Thyroid gland (tissue), 4 donors: ENCODE results near the gene CHRNG. TPM values are rescaled to one million over a fixed set of nuclear protein-coding genes. Genes with fewer than 3 reads are reported as not detected.

Experiments
- DNase-seq, 2 donors: peaks; one replicate each; pipeline ENCODE4 v3.0.0-alpha.2; 2019
- H3K27ac ChIP-seq, 3 donors: fragments of 200-600 bp; sonication (generic); 1 replicate in 2 of 3; 2 replicates in 1 of 3; pipeline ENCODE4 v1.5.1; 2016 to 2019; ENCODE audit warnings: mild to moderate bottlenecking in 1 of 3, moderate library complexity in 1 of 3
- H3K27me3 ChIP-seq: fragments of 200-600 bp; sonication (generic); one replicate; pipeline ENCODE4 v1.5.1; 2019
- H3K36me3 ChIP-seq, 2 donors: fragments of 200-600 bp; sonication (generic); one replicate each; pipeline ENCODE4 v1.5.1; 2016 to 2019
- H3K4me1 ChIP-seq, 2 donors: fragments of 200-600 bp; sonication (generic); one replicate each; pipeline ENCODE4 v1.5.1; 2017 to 2019
- H3K4me3 ChIP-seq, 3 donors: fragments of 200-600 bp; sonication (generic); replicated peaks in 1 of 3; 1 replicate in 2 of 3; 2 replicates in 1 of 3; pipeline ENCODE4 v1.5.1; 2016; ENCODE audit warnings: mild to moderate bottlenecking in 1 of 3
- H3K9me3 ChIP-seq: fragments of 200-600 bp; sonication (generic); one replicate; pipeline ENCODE4 v1.5.1; 2017
- POLR2A ChIP-seq, 2 donors: fragments of 450-650 bp; IDR thresholded peaks; one replicate each; pipeline ENCODE4 v1.6.1; 2017; ENCODE audit warnings: antibody characterized with exemption in 2 of 2, mild to moderate bottlenecking in 2 of 2, moderate library complexity in 1 of 2
- WGBS, 2 donors: methylation state at CpG; one replicate each; pipeline ENCODE4 v1.1.5; 2017; 5-methylcytosine and 5-hydroxymethylcytosine counted together
- intact Hi-C: fragments of 100-400 bp; cut with DNase I; formaldehyde crosslinking; loops from one replicate; pipeline ENCODE4 v1.15.1; 2023
- total RNA-seq, 4 donors: library from RNA; depleted of rRNA; stranded (reverse); fragments of >200 nt; gene quantifications; one replicate each; pipeline ENCODE4 v1.2.3, GENCODE V29; 2016
- TF ChIP-seq, protein P1 (sequence below), 6 experiments: fragments of 200-600 bp in 3 of 6; fragments of 450-650 bp in 3 of 6; sonication (generic) in 3 of 6; IDR thresholded peaks; one replicate each; pipeline ENCODE4 v1.5.1; 2016 to 2019; ENCODE audit warnings: antibody characterized with exemption in 6 of 6, mild to moderate bottlenecking in 2 of 6, inconsistent platforms in 1 of 6, moderate library complexity in 1 of 6

CHRNG gene
- total RNA-seq, 4 donors from 2014 or later, result not detected

DNA sequence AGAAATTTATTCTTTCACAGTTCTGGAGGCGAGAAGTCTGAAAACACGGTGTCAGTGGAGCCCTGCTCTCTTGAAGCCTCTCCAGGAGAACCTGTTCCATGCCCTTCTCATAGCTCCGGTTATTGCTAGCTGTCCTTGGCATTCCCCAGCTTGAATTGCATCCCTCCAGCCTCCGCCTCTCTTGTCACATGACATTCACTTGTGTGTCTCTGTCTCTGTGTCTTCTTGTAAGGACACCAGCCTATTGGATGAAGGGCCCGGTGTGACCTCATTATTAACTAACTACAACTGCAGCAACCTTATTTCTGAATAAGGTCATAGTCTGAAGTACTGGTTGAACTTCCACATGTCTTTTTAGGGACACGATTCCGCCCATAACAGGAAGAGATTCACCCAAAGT, 23.9 kb upstream of the CHRNG start:
- TF ChIP-seq POLR2A (IDR thresholded peaks at IDR 0.05), result no peak
- TF ChIP-seq, protein P1, sequence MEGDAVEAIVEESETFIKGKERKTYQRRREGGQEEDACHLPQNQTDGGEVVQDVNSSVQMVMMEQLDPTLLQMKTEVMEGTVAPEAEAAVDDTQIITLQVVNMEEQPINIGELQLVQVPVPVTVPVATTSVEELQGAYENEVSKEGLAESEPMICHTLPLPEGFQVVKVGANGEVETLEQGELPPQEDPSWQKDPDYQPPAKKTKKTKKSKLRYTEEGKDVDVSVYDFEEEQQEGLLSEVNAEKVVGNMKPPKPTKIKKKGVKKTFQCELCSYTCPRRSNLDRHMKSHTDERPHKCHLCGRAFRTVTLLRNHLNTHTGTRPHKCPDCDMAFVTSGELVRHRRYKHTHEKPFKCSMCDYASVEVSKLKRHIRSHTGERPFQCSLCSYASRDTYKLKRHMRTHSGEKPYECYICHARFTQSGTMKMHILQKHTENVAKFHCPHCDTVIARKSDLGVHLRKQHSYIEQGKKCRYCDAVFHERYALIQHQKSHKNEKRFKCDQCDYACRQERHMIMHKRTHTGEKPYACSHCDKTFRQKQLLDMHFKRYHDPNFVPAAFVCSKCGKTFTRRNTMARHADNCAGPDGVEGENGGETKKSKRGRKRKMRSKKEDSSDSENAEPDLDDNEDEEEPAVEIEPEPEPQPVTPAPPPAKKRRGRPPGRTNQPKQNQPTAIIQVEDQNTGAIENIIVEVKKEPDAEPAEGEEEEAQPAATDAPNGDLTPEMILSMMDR (IDR thresholded peaks at IDR 0.05), result no peak
- intact Hi-C loops, result no loop called here
- H3K9me3 ChIP-seq, result no peaks in the 10 kb centered on the region
- H3K4me1 ChIP-seq, result no peaks in the 10 kb centered on the region
- no peak overlapping the region for H3K27ac ChIP-seq
- 78% methylated on average over 7 of the region's 7 CpGs for WGBS, 2 donors
- no peaks in the 10 kb centered on the region for H3K27me3 ChIP-seq
- no peak for DNase-seq
- H3K36me3 ChIP-seq, result no peaks in the 10 kb centered on the region
- H3K4me3 ChIP-seq, result no peak overlapping the region

DNA sequence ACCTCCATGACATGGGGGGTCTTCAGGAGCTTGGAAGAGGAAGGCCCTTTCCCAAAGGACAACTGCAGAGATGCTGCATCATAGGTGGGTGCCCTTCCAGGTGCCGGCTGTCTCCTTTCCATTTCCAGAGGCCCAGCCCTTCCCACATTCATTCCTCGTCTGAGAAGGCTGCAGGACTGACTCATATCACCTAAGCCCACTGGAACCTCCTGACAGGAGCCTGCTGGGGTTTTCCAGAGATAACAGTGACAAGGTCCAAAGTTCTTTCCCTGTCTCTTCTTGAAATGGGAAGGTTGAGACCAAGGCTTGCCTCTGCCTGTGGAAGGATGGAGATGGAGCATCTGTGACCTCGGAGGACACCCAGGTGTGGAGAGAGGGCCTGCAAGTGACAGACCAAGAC, 22.9 kb upstream of the CHRNG start:
- 97 to 98% methylated on average over 3 of the region's 3 CpGs for WGBS, 2 donors
- H3K36me3 ChIP-seq, result no peaks in the 10 kb centered on the region
- TF ChIP-seq POLR2A (IDR thresholded peaks at IDR 0.05), result no peak
- TF ChIP-seq, protein P1 (IDR thresholded peaks at IDR 0.05), result no peak
- H3K27ac ChIP-seq, result no peak overlapping the region
- DNase-seq, result no peak
- intact Hi-C loops, result no loop called here
- H3K4me3 ChIP-seq, result no peak overlapping the region
- H3K4me1 ChIP-seq, result no peaks in the 10 kb centered on the region
- H3K9me3 ChIP-seq, result no peaks in the 10 kb centered on the region
- no peaks in the 10 kb centered on the region for H3K27me3 ChIP-seq

DNA sequence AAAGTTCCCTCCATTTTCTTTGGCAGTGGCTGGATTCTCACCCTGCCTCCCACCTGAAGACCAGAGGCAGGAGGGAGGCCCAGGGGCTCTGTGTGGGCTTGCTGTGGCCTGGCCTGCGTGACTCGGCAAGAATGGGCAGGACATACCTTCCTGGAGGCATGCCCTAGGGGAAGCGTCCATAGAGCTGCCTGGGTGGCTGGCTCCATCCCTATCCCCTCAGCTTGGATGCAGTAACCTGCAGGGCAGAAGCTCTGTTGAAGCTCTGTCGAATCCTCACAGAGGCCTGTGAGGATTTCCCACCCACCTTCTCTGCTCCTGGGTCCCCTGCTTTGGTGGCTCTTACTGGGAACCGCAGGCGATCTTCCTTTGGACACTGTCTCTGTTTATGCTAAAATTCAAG, 20.6 kb upstream of the CHRNG start:
- H3K9me3 ChIP-seq, result no peaks in the 10 kb centered on the region
- H3K27ac ChIP-seq, result no peak overlapping the region
- peaks cover 16% of the 10 kb centered on the region for H3K27me3 ChIP-seq
- intact Hi-C loops, result no loop called here
- no peaks in the 10 kb centered on the region for H3K36me3 ChIP-seq
- TF ChIP-seq POLR2A (IDR thresholded peaks at IDR 0.05), result no peak
- TF ChIP-seq, protein P1 (IDR thresholded peaks at IDR 0.05), result no peak
- H3K4me3 ChIP-seq, result no peak overlapping the region
- DNase-seq, result no peak
- WGBS, 2 donors, result 85% methylated on average over 3 to 6 of the region's 6 CpGs
- H3K4me1 ChIP-seq, result peaks cover 6 to 16% of the 10 kb centered on the region in 2 donors

DNA sequence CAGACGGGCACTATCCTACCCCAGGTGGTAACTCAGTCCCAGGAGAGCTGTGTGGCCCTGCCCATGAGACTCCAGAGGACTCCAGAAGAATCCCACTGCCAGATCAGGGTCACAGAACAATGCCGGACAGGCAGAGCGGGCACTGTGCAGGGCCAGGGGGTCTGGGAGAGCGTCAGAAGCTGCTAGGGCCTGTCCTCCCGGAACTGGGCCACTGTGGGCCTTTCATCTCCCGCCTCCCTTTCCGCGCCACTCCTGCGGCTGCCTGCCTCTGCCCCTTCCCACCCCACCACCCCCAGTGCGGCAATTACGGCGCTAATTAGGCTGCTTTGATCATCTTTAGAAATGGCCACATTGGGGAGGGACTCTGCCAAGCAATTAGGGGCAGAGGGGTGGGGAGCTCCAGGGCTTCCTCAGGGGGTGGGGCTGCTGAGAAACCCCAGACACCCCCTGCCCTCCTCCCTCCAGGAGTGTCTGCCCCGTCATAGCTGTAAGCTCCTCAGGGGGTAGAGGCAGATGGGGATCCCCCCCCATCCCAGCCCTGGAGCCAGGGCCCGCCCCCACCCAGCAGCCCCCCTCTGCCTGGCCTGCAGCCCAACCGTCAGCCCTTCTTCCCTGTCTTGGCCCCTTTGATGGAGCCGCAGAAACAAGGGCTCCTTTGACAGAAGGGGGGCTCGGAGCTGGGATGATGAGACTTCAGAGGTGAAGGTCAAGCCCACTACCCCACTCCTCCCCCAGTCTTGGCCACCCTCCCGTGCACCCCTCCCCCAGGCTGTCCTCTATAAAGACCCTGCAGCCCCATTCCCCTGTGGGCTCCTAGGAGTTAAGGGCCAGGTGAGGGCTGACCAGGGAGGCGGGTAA, 19.7 kb upstream of the CHRNG start, which contains the start of gene PRSS56:
Gene PRSS56, plus strand, starts transcription at position 808 of the 858 bp plus-strand sequence. CDS start 211 bp downstream, outside the sequence.
- Histone ChIP-seq H3K27me3 (peaks cover 23% of the 10 kb centered on the region), H3K27ac (no peak within 1 kb of the TSS), H3K4me1 (peaks cover 6 to 22% of the 10 kb centered on the region in 2 donors), H3K4me3 (no peak within 1 kb of the TSS), H3K9me3 (no peaks in the 10 kb centered on the region), H3K36me3 (no peaks in the 10 kb centered on the region)
- no peak for DNase-seq
- intact Hi-C loops, result loop anchor here (5.0 to 10.0 kb wide), 2 partner anchors 73 to 595 kb away; partner anchors contain the start of gene NPPC
- TF ChIP-seq, protein P1 (IDR thresholded peaks at IDR 0.05), result no peak
- no peak for TF ChIP-seq POLR2A (IDR thresholded peaks at IDR 0.05)
- 65 to 69% methylated on average over 8 to 17 of the region's 19 CpGs for WGBS, 2 donors

DNA sequence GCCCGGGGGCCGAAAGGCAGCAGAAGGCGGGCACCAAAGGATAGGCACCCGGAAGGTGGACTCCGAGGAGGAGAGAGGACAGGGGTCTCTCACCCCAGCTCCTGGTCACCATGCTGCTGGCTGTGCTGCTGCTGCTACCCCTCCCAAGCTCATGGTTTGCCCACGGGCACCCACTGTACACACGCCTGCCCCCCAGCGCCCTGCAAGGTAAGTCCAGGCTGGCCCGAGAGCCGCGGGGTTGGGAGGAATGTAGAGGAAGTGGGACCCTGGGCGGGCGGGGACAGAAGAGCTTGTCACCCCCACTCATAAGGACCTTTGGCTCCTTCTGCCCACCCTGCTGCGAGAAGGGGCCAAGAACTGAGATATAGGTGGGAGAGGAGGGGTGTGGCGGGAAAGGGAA, 19.0 kb upstream of the CHRNG start:
- TF ChIP-seq, protein P1 (IDR thresholded peaks at IDR 0.05), result no peak
- TF ChIP-seq POLR2A (IDR thresholded peaks at IDR 0.05), result no peak
- Histone ChIP-seq H3K4me3 (no peak overlapping the region), H3K27ac (no peak overlapping the region), H3K36me3 (no peaks in the 10 kb centered on the region), H3K27me3 (peaks cover 23% of the 10 kb centered on the region), H3K4me1 (peaks cover 6 to 25% of the 10 kb centered on the region in 2 donors), H3K9me3 (no peaks in the 10 kb centered on the region)
- DNase-seq, result no peak
- intact Hi-C loops, result loop anchor here (5.0 to 10.0 kb wide), 2 partner anchors 73 to 596 kb away; partner anchors contain the start of gene NPPC
- 74 to 87% methylated on average over 15 of the region's 15 CpGs for WGBS, 2 donors
